H1 (cell line): ENCODE measurements around the gene BRSK2. TPM values are rescaled to one million over a fixed set of nuclear protein-coding genes. Genes with fewer than 3 reads are reported as not detected.

Experiments used
- ATF3 ChIP-seq: IDR thresholded peaks from 2 replicates; pipeline ENCODE4 v1.6.1; 2011; ENCODE audit warnings: low read depth, mild to moderate bottlenecking, low read length; ENCODE audit not compliant: insufficient read depth
- CBX5 ChIP-seq: fragments of 300-800, 300-1000 bp; sonication (generic); IDR thresholded peaks from 2 replicates; pipeline ENCODE4 v1.7.1; 2016; ENCODE audit warnings: antibody characterized with exemption, low read length, low read depth
- CHD7 ChIP-seq: fragments of 300-600 bp; sonication (generic); IDR thresholded peaks from 2 replicates; pipeline ENCODE4 v1.7.1; 2012; ENCODE audit warnings: low read length, moderate library complexity, mild to moderate bottlenecking, inconsistent platforms; ENCODE audit not compliant: insufficient replicate concordance
- FOSL1 ChIP-seq: IDR thresholded peaks from 2 replicates; pipeline ENCODE4 v1.6.1; 2011; ENCODE audit warnings: mild to moderate bottlenecking, low read depth, low read length, moderate library complexity; ENCODE audit not compliant: insufficient read depth
- GTF2F1 ChIP-seq: IDR thresholded peaks from 2 replicates; pipeline ENCODE4 v1.6.1; 2012; ENCODE audit warnings: low read depth, low read length, improper control_type of control experiment, borderline replicate concordance
- HDAC6 ChIP-seq: IDR thresholded peaks from one replicate; pipeline ENCODE4 v1.7.1; 2012; ENCODE audit warnings: low read depth, mild to moderate bottlenecking, inconsistent platforms, low read length, moderate library complexity
- ZNF274 ChIP-seq: IDR thresholded peaks from 2 replicates; pipeline ENCODE4 v1.7.0; 2012; ENCODE audit warnings: low read length, borderline replicate concordance; ENCODE audit errors: extremely low read depth
- polyA plus RNA-seq, 7 experiments: library from polyadenylated mRNA; depleted of rRNA in 3 of 7; stranded (reverse) in 5 of 7; unstranded in 2 of 7; fragments of >200 nt in 5 of 7; fragments of 200-250 nt in 2 of 7; gene quantifications; 1 replicate in 5 of 7; 2 replicates in 1 of 7; 4 replicates in 1 of 7; pipeline versions ENCODE4 v1.2.1 to v1.2.3, GENCODE V29; 2011 to 2013; ENCODE audit warnings: missing spikeins in 2 of 7, mixed read lengths in 2 of 7
- total RNA-seq: library from RNA; stranded (reverse); fragmentation: NEBNext Ultra II Directional; extraction: Animal tissue kit (Norgen Biotek cat#: 25700); gene quantifications from 2 replicates; pipeline ENCODE4 v1.2.1, GENCODE V29; 2021

Gene BRSK2
- total and polyA plus RNA-seq, 2 of the 8 experiments (the other 6 are each of a cell fraction or from before 2014, with no cell fraction given) = 17.3 to 27.1 TPM

DNA sequence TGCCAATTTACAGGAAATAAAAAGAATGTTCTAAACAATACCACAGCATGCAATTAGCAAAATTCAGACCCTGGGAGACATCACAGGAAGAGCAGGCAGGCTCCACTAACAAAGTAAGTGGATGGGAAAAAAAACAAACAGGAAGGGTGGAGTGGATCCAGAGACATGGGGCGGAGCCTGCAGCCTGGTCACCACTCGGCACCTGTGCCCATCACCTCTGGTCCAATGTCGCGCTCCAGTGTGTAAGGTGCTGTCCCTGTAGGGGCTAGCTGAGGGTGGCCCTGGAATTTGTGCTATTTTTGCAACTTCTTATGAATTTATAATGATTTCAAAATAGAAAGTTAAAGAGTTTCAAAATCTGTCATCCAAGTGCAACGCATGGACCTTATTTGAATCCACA is 107.9 kb downstream of the BRSK2 start (continued):
- TF ChIP-seq CBX5 (no peak), ZNF274 (no peak), HDAC6 (no peak), ATF3 (no peak), CHD7 (no peak), FOSL1 (no peak), GTF2F1 (no peak)
